ENCODE measurements around the gene GPC5.
"Not testable (repeated sequence)": the region's sequence is repeated elsewhere in the genome, so short reads cannot be mapped to it uniquely, and the experiment has no call there.

Gene GPC5

GRCh38 chr13:92825938-92826596 lies 1427.6 kb downstream of the GPC5 start:
- no peak for DNase-seq

- no peak for DNase-seq
Measured at GRCh38 chr13:92827503-92827902, 1429.1 kb downstream of the GPC5 start.

- no peak for DNase-seq
Measured at GRCh38 chr13:92829930-92830329, 1431.5 kb downstream of the GPC5 start.

GRCh38 chr13:92830821-92831220 lies 1432.4 kb downstream of the GPC5 start:
- DNase-seq: no peak

GRCh38 chr13:92833071-92833470 lies 1434.7 kb downstream of the GPC5 start:
- DNase-seq: no peak

- DNase-seq: no peak
Measured at GRCh38 chr13:92836171-92836570, 1437.8 kb downstream of the GPC5 start.

GRCh38 chr13:92838786-92839185 lies 1440.4 kb downstream of the GPC5 start:
- no peak for DNase-seq

- no peak for DNase-seq
Measured at GRCh38 chr13:92842145-92842544, 1443.7 kb downstream of the GPC5 start.

- no peak for DNase-seq
Measured at GRCh38 chr13:92843549-92843948, 1445.1 kb downstream of the GPC5 start.

GRCh38 chr13:92849381-92849780 lies 1451.0 kb downstream of the GPC5 start:
- DNase-seq: no peak

- DNase-seq: no peak
Measured at GRCh38 chr13:92864584-92865284, 1466.3 kb downstream of the GPC5 start.

GRCh38 chr13:92873029-92873428 lies 1474.6 kb downstream of the GPC5 start:
- DNase-seq: no peak

GRCh38 chr13:92886535-92887077 lies 1488.2 kb downstream of the GPC5 start:
- no peak for DNase-seq

GRCh38 chr13:92894447-92894846 lies 1496.0 kb downstream of the GPC5 start:
- no peak for DNase-seq

GRCh38 chr13:92896842-92897241 lies 1498.4 kb downstream of the GPC5 start:
- no peak for DNase-seq

- not testable (repeated sequence) for DNase-seq
Measured at GRCh38 chr13:92898946-92899345, 1500.5 kb downstream of the GPC5 start.

- no peak for DNase-seq
Measured at GRCh38 chr13:92900446-92900845, 1502.0 kb downstream of the GPC5 start.

- DNase-seq: no peak
Measured at GRCh38 chr13:92901739-92902138, 1503.3 kb downstream of the GPC5 start.

GRCh38 chr13:92912629-92913028 lies 1514.2 kb downstream of the GPC5 start:
- no peak for DNase-seq

GRCh38 chr13:92913840-92914239 lies 1515.4 kb downstream of the GPC5 start:
- DNase-seq: no peak
